Measurements from ENCODE around the gene TUBGCP6. TPM values are rescaled to one million over a fixed set of nuclear protein-coding genes. Genes with fewer than 3 reads are reported as not detected.

Gene TUBGCP6
- 10 to 100 TPM; 24.6 to 24.8 TPM for total RNA-seq

GRCh38 chr22:50244420-50245213, at the start of gene TUBGCP6:
Gene TUBGCP6, minus strand, starts transcription at chr22:50245023. Its CDS starts 564 bp downstream, at chr22:50244459.

GRCh38 chr22:50269970-50270665, 25.3 kb upstream of the TUBGCP6 start, which contains the start of gene MAPK11:
Gene MAPK11, minus strand, starts transcription at chr22:50270380. Its CDS starts 88 bp downstream, at chr22:50270292.

GRCh38 chr22:50261615-50262459, 17.0 kb upstream of the TUBGCP6 start, which contains the start of gene MAPK12:
Gene MAPK12, minus strand, starts transcription at chr22:50261683. Its CDS starts 174 bp downstream, at chr22:50261509.

GRCh38 chr22:50250555-50251476, 6.0 kb upstream of the TUBGCP6 start, which contains the start of gene HDAC10:
Gene HDAC10, minus strand, starts transcription at chr22:50251265. Its CDS starts 233 bp downstream, at chr22:50251032.

GRCh38 chr22:50200461-50201190, 44.2 kb downstream of the TUBGCP6 start, which contains the start of gene SELENOO:
Gene SELENOO, plus strand, starts transcription at chr22:50201011. Its CDS starts 26 bp downstream, at chr22:50201037.

GRCh38 chr22:50185375-50186087, 59.3 kb downstream of the TUBGCP6 start, which contains the start of gene TRABD:
Gene TRABD, plus strand, starts transcription at chr22:50185913. Its CDS starts 7,148 bp downstream, at chr22:50193061.

GRCh38 chr22:50170453-50171318, 74.1 kb downstream of the TUBGCP6 start, which contains the start of gene PANX2:
Gene PANX2, plus strand, starts transcription at chr22:50170731. Its CDS starts 0 bp downstream, at chr22:50170731.

Other genes with a start within 250 kb of the TUBGCP6 start
- gene IL17REL, start 232.3 kb downstream of the TUBGCP6 start, total RNA-seq, result not detected
- gene TTLL8, start 186.7 kb downstream of the TUBGCP6 start, total RNA-seq, result not detected
- not detected for gene MLC1, start 159.6 kb downstream of the TUBGCP6 start, total RNA-seq
- gene MOV10L1, start 155.0 kb downstream of the TUBGCP6 start, total RNA-seq, result under 1 TPM in 1 of 2 donors, not detected in 1; 0.34 TPM
- gene PANX2, start 74.3 kb downstream of the TUBGCP6 start, total RNA-seq, result under 1 TPM; 0.33 to 0.69 TPM
- gene TRABD, start 59.1 kb downstream of the TUBGCP6 start, total RNA-seq, result 10 to 100 TPM; 28.2 to 44.0 TPM
- gene SELENOO, start 44.0 kb downstream of the TUBGCP6 start, total RNA-seq, result 10 to 100 TPM; 22.4 to 35.3 TPM
- gene HDAC10, start 6.2 kb upstream of the TUBGCP6 start, total RNA-seq, result 10 to 100 TPM; 24.8 to 26.0 TPM
- 10 to 100 TPM; 20.6 to 21.7 TPM for gene MAPK12, start 16.7 kb upstream of the TUBGCP6 start, total RNA-seq
- 1 to 10 TPM; 1.7 to 2.1 TPM for gene MAPK11, start 25.4 kb upstream of the TUBGCP6 start, total RNA-seq
- gene PLXNB2, start 62.6 kb upstream of the TUBGCP6 start, total RNA-seq, result 10 to 100 TPM; 56.3 to 66.1 TPM
- 1 to 10 TPM in 1 of 2 donors, under 1 TPM in 1; 0.67 to 2.8 TPM for gene DENND6B, start 82.0 kb upstream of the TUBGCP6 start, total RNA-seq
- gene PPP6R2, start 98.3 kb upstream of the TUBGCP6 start, total RNA-seq, result 10 to 100 TPM; 40.0 to 53.3 TPM
- gene SBF1, start 230.0 kb upstream of the TUBGCP6 start, total RNA-seq, result 10 to 100 TPM; 61.9 to 68.5 TPM
- 1 to 10 TPM in 1 of 2 donors, under 1 TPM in 1; 0.33 to 1.0 TPM for gene ADM2, start 236.5 kb upstream of the TUBGCP6 start, total RNA-seq
- not detected for gene MIOX, start 241.8 kb upstream of the TUBGCP6 start, total RNA-seq

All from melanocyte of skin (primary cell).